Measurements from ENCODE around the gene SMIM44. TPM values are rescaled to one million over a fixed set of nuclear protein-coding genes. Genes with fewer than 3 reads are reported as not detected.

The SMIM44 gene
- total RNA-seq, 1 donor from 2014 or later: not detected

GRCh38 chr19:3519126-3519525 lies 35.9 kb upstream of the SMIM44 start:
- FAIRE-seq (no peak), DNase-seq (ENCODE audit: low read depth) (no peak)
- Histone ChIP-seq H3K36me3 (ENCODE audit: control insufficient read depth, insufficient read depth, low read length) (peaks cover 30% of the 10 kb centered on the region), H3K4me3 (ENCODE audit: low read depth, low read length) (no peak overlapping the region), H3K27me3 (ENCODE audit: control insufficient read depth, insufficient read depth, low read length) (no peaks in the 10 kb centered on the region)
- TF ChIP-seq CTCF (IDR thresholded peaks at IDR 0.05; ENCODE audit: insufficient read depth, low read length, severe bottlenecking): no peak

- TF ChIP-seq CTCF (IDR thresholded peaks at IDR 0.05; ENCODE audit: insufficient read depth, low read length, severe bottlenecking): no peak
- Histone ChIP-seq H3K36me3 (ENCODE audit: control insufficient read depth, insufficient read depth, low read length) (peaks cover 26% of the 10 kb centered on the region), H3K27me3 (ENCODE audit: control insufficient read depth, insufficient read depth, low read length) (no peaks in the 10 kb centered on the region), H3K4me3 (ENCODE audit: low read depth, low read length) (no peak overlapping the region)
- DNase-seq (ENCODE audit: low read depth): no peak
- FAIRE-seq: no peak
Measured at GRCh38 chr19:3518659-3519058, 35.4 kb upstream of the SMIM44 start.

- Histone ChIP-seq H3K4me3 (ENCODE audit: low read depth, low read length) (no peak overlapping the region), H3K36me3 (ENCODE audit: control insufficient read depth, insufficient read depth, low read length) (peaks cover 23% of the 10 kb centered on the region), H3K27me3 (ENCODE audit: control insufficient read depth, insufficient read depth, low read length) (no peaks in the 10 kb centered on the region)
- no peak for TF ChIP-seq CTCF (IDR thresholded peaks at IDR 0.05; ENCODE audit: insufficient read depth, low read length, severe bottlenecking)
- FAIRE-seq: no peak
- DNase-seq (ENCODE audit: low read depth): no peak
Measured at GRCh38 chr19:3518255-3518654, 35.0 kb upstream of the SMIM44 start.

GRCh38 chr19:3517638-3518037 lies 34.4 kb upstream of the SMIM44 start:
- TF ChIP-seq CTCF (IDR thresholded peaks at IDR 0.05; ENCODE audit: insufficient read depth, low read length, severe bottlenecking): no peak
- DNase-seq (ENCODE audit: low read depth) (no peak), FAIRE-seq (no peak)
- no peaks in the 10 kb centered on the region for H3K27me3 ChIP-seq (ENCODE audit: control insufficient read depth, insufficient read depth, low read length)
- H3K36me3 ChIP-seq (ENCODE audit: control insufficient read depth, insufficient read depth, low read length): peaks cover 19% of the 10 kb centered on the region
- no peak overlapping the region for H3K4me3 ChIP-seq (ENCODE audit: low read depth, low read length)

GRCh38 chr19:3516675-3517207 lies 33.5 kb upstream of the SMIM44 start:
- H3K27me3 ChIP-seq (ENCODE audit: control insufficient read depth, insufficient read depth, low read length): no peaks in the 10 kb centered on the region
- DNase-seq (ENCODE audit: low read depth) (no peak), FAIRE-seq (no peak)
- no peak for TF ChIP-seq CTCF (IDR thresholded peaks at IDR 0.05; ENCODE audit: insufficient read depth, low read length, severe bottlenecking)
- peaks cover 19% of the 10 kb centered on the region for H3K36me3 ChIP-seq (ENCODE audit: control insufficient read depth, insufficient read depth, low read length)
- H3K4me3 ChIP-seq (ENCODE audit: low read depth, low read length): no peak overlapping the region

GRCh38 chr19:3515891-3516422 lies 32.7 kb upstream of the SMIM44 start:
- no peak for FAIRE-seq
- peaks cover 22% of the 10 kb centered on the region for H3K36me3 ChIP-seq (ENCODE audit: control insufficient read depth, insufficient read depth, low read length)
- no peak for TF ChIP-seq CTCF (IDR thresholded peaks at IDR 0.05; ENCODE audit: insufficient read depth, low read length, severe bottlenecking)

More at GRCh38 chr19:3515891-3516422, 32.7 kb upstream of the SMIM44 start:
- DNase-seq (ENCODE audit: low read depth): no peak
- Histone ChIP-seq H3K27me3 (ENCODE audit: control insufficient read depth, insufficient read depth, low read length) (no peaks in the 10 kb centered on the region), H3K4me3 (ENCODE audit: low read depth, low read length) (no peak overlapping the region)

All from bronchial epithelial cell (primary cell).